K562 (cell line): ENCODE measurements around the gene KLHL14. TPM values are rescaled to one million over a fixed set of nuclear protein-coding genes. Genes with fewer than 3 reads are reported as not detected.

ENCODE experiments used
- ATAC-seq: fragments of 200-7000 bp; cut with Tn5 transposase; 3 replicates; pipeline ENCODE4 v1.9.1; 2020; ENCODE audit warnings: moderate library complexity
- BruUV-seq: library from RNA; stranded (reverse); fragments of 400-500 nt; replicated peaks from 2 replicates; lab custom pipeline; 2021; lab: Mats Ljungman, UMichigan
- CTCF ChIA-PET: fragments of 300-600 bp; formaldehyde crosslinking; extraction: SDS; loops from one replicate; lab custom pipeline; 2021; ENCODE audit warnings: low intra/inter-chr PET ratio; lab: Yijun Ruan, JAX
- POLR2A ChIA-PET: fragments of 300-600, 350-650 bp; sonication (Branson Sonifier 250); formaldehyde crosslinking; extraction: SDS; loops from one replicate; lab custom pipeline; 2021; ENCODE audit warnings: antibody characterized with exemption, inconsistent platforms; lab: Yijun Ruan, JAX
- DNase-seq, 4 experiments: peaks; one replicate each; pipeline versions ENCODE4 v3.0.0 to v3.0.0-alpha.2; 2011 to 2018; ENCODE audit warnings: low spot score in 3 of 4, mixed read lengths in 3 of 4; ENCODE audit errors: extremely low read depth in 1 of 4
- FAIRE-seq: peaks from 2 replicates; lab custom pipeline; 2011; peaks lifted over from hg19 to GRCh38; lab: Jason Lieb, UNC
- H2AFZ ChIP-seq: 2 replicates; pipeline ENCODE4 v1.6.0; 2011; ENCODE audit warnings: low read depth, low read length, control low read depth, inconsistent platforms
- H3K27ac ChIP-seq: fragments of 200-600 bp; 3 replicates; pipeline ENCODE4 v1.8.0; 2011; ENCODE audit warnings: low read depth, mild to moderate bottlenecking, control low read depth, inconsistent platforms, low read length, moderate library complexity, mixed read lengths; ENCODE audit errors: extremely low read depth
- H3K27me3 ChIP-seq, 2 experiments: fragments of 300-600 bp in 1 of 2; 2 replicates in 1 of 2; 3 replicates in 1 of 2; pipeline versions ENCODE4 v1.6.0 to v1.8.0; 2011; ENCODE audit warnings: inconsistent platforms in 2 of 2, low read length in 2 of 2, mild to moderate bottlenecking in 1 of 2, mixed read lengths in 1 of 2, moderate library complexity in 1 of 2; ENCODE audit not compliant: control insufficient read depth in 2 of 2, insufficient read depth in 2 of 2
- H3K36me3 ChIP-seq: fragments of 300-600 bp; 3 replicates; pipeline ENCODE4 v1.8.0; 2011; ENCODE audit warnings: mild to moderate bottlenecking, low read length, inconsistent platforms; ENCODE audit not compliant: control insufficient read depth, insufficient read depth
- H3K4me1 ChIP-seq, 2 experiments: fragments of 200-600 bp in 1 of 2; replicated peaks in 1 of 2; 2 replicates in 1 of 2; 3 replicates in 1 of 2; pipeline versions ENCODE4 v1.5.1 to v1.8.0; 2011; ENCODE audit warnings: inconsistent platforms in 2 of 2, low read length in 2 of 2, mild to moderate bottlenecking in 1 of 2, mixed read lengths in 1 of 2, moderate library complexity in 1 of 2; ENCODE audit not compliant: control insufficient read depth in 2 of 2, insufficient read depth in 2 of 2
- H3K4me2 ChIP-seq: 2 replicates; pipeline ENCODE4 v1.6.1; 2011; ENCODE audit warnings: low read length, control low read depth, inconsistent platforms, mixed read lengths; ENCODE audit not compliant: insufficient read depth
- H3K4me3 ChIP-seq: fragments of 200-600 bp; sonication (generic), shearing (Covaris generic); 2 replicates; pipeline ENCODE4 v1.5.1; 2016; ENCODE audit warnings: control low read depth, inconsistent platforms
- H3K79me2 ChIP-seq: fragments of 200-600 bp; 3 replicates; pipeline ENCODE4 v1.8.0; 2011; ENCODE audit warnings: low read length, inconsistent platforms; ENCODE audit not compliant: control insufficient read depth, insufficient read depth
- H3K9ac ChIP-seq, 2 experiments: 2 replicates each; pipeline versions ENCODE4 v1.6.0 to v1.6.1; 2011; ENCODE audit warnings: low read depth in 2 of 2, low read length in 2 of 2, control low read depth in 1 of 2, inconsistent platforms in 1 of 2, mild to moderate bottlenecking in 1 of 2, mixed read lengths in 1 of 2; ENCODE audit not compliant: insufficient read depth in 1 of 2
- H3K9me1 ChIP-seq: one replicate; pipeline ENCODE4 v1.6.0; 2011; ENCODE audit warnings: inconsistent platforms, mild to moderate bottlenecking, low read length, moderate library complexity; ENCODE audit not compliant: control insufficient read depth, insufficient read depth
- H3K9me3 ChIP-seq: replicated peaks from 2 replicates; pipeline ENCODE4 v1.5.1; 2011; ENCODE audit warnings: low read depth, low read length, inconsistent platforms; ENCODE audit not compliant: control insufficient read depth, insufficient read depth
- H4K20me1 ChIP-seq: replicated peaks from 2 replicates; pipeline ENCODE4 v1.6.1; 2011; ENCODE audit warnings: low read length, inconsistent platforms, mixed read lengths; ENCODE audit not compliant: control insufficient read depth, insufficient read depth
- ATF3 ChIP-seq, 2 experiments: fragments of 450-650 bp in 1 of 2; sonication (generic) in 1 of 2; formaldehyde crosslinking in 1 of 2; IDR thresholded peaks in 1 of 2; conservative IDR thresholded peaks in 1 of 2; 2 replicates each; pipeline versions ENCODE4 v1.6.1 to v1.8.1; 2016 to 2023; ENCODE audit warnings: mild to moderate bottlenecking in 2 of 2, moderate library complexity in 2 of 2, inconsistent platforms in 1 of 2, missing genetic modification reagents in 1 of 2
- CBX2 ChIP-seq: fragments of 200-600 bp; sonication (generic); IDR thresholded peaks from one replicate; pipeline ENCODE4 v1.6.1; 2012; ENCODE audit warnings: mild to moderate bottlenecking, low read length, inconsistent platforms; ENCODE audit not compliant: insufficient read depth, poor library complexity, severe bottlenecking
- FIP1L1 ChIP-seq: fragments of 200-400 bp; formaldehyde crosslinking; IDR thresholded peaks from 2 replicates; pipeline ENCODE4 v1.6.1; 2018; ENCODE audit warnings: mild to moderate bottlenecking, low read depth, low read length; ENCODE audit not compliant: poor library complexity, severe bottlenecking
- HNRNPL ChIP-seq: fragments of 200-400 bp; formaldehyde crosslinking; IDR thresholded peaks from 2 replicates; pipeline ENCODE4 v1.6.1; 2017; ENCODE audit warnings: low read depth, mild to moderate bottlenecking, low read length
- HOMEZ ChIP-seq: fragments of 250-450 bp; sonication (Bioruptor Pico); IDR thresholded peaks from 2 replicates; pipeline ENCODE4 v1.4.0; 2020; ENCODE audit warnings: mild to moderate bottlenecking, moderate library complexity
- NFE2 ChIP-seq: IDR thresholded peaks from 2 replicates; pipeline ENCODE4 v1.6.1; 2014; ENCODE audit warnings: antibody characterized with exemption, low read depth
- NR2C2 ChIP-seq, 2 experiments: fragments of 200-800 bp in 1 of 2; sonication (Bioruptor generic) in 1 of 2; sonication (generic) in 1 of 2; formaldehyde crosslinking in 1 of 2; IDR thresholded peaks; 2 replicates each; pipeline versions ENCODE4 v1.6.1 to v1.8.0; 2016 to 2022; ENCODE audit warnings: mild to moderate bottlenecking in 1 of 2, missing compliant biosample characterization in 1 of 2, missing genetic modification characterization in 1 of 2, missing genetic modification reagents in 1 of 2
- POLR2B ChIP-seq: fragments of 450-650 bp; IDR thresholded peaks from 2 replicates; pipeline ENCODE4 v1.6.1; 2018; ENCODE audit warnings: low read depth; ENCODE audit not compliant: partially characterized antibody
- SFPQ ChIP-seq: fragments of 200-400 bp; formaldehyde crosslinking; IDR thresholded peaks from 2 replicates; pipeline ENCODE4 v1.6.1; 2017; ENCODE audit warnings: mild to moderate bottlenecking, low read depth, low read length, moderate library complexity
- ZBTB33 ChIP-seq: sonication (generic); formaldehyde crosslinking; IDR thresholded peaks from 2 replicates; pipeline ENCODE4 v1.8.1; 2023; ENCODE audit warnings: mild to moderate bottlenecking, missing genetic modification reagents
- ZBTB8A ChIP-seq: fragments of 450-650 bp; IDR thresholded peaks from 2 replicates; pipeline ENCODE4 v1.6.1; 2018; ENCODE audit warnings: mild to moderate bottlenecking, moderate library complexity; ENCODE audit not compliant: partially characterized antibody
- ZC3H8 ChIP-seq: fragments of 450-650 bp; IDR thresholded peaks from 2 replicates; pipeline ENCODE4 v1.6.1; 2017
- ZKSCAN3 ChIP-seq: fragments of 250-450 bp; sonication (Bioruptor Pico); IDR thresholded peaks from 2 replicates; pipeline ENCODE4 v1.4.0; 2020
- ZNF143 ChIP-seq: sonication (generic); formaldehyde crosslinking; IDR thresholded peaks from 2 replicates; pipeline ENCODE4 v1.9.0; 2022; ENCODE audit warnings: mild to moderate bottlenecking, missing genetic modification reagents
- ZNF551 ChIP-seq: fragments of 250-450 bp; sonication (Bioruptor Pico); IDR thresholded peaks from 2 replicates; pipeline ENCODE4 v1.5.0; 2021; ENCODE audit warnings: mild to moderate bottlenecking, moderate library complexity
- ZNF785 ChIP-seq: fragments of 250-450 bp; sonication (Bioruptor Pico); IDR thresholded peaks from 2 replicates; pipeline ENCODE4 v1.4.0; 2020; ENCODE audit warnings: mild to moderate bottlenecking
- WGBS: fragments of 100-300 bp; shearing (Covaris generic); methylation state at CpG from one replicate; pipeline ENCODE4 v1.1.6; 2016; ENCODE audit warnings: low coverage, mixed read lengths; ENCODE audit not compliant: insufficient coverage; ENCODE audit errors: missing lambda C conversion rate; 5-methylcytosine and 5-hydroxymethylcytosine counted together
- in situ Hi-C: fragments of 300-500 bp; cut with MboI; formaldehyde crosslinking; loops from 4 replicates; pipeline ENCODE4 v1.15.0; 2018; ENCODE audit warnings: inconsistent platforms, mixed read lengths
- intact Hi-C: fragments of 100-400 bp; cut with micrococcal nuclease; formaldehyde crosslinking; loops from 2 replicates; pipeline ENCODE4 v1.14.2; 2022
- polyA plus RNA-seq, 8 experiments: library from polyadenylated mRNA; depleted of rRNA in 4 of 8; stranded (reverse) in 5 of 8; unstranded in 3 of 8; fragments of >200 nt; fragmentation: Nextera tagmentation in 2 of 8; fragmentation: Illumina TruSeq in 1 of 8; extraction: Ambion mirVana in 2 of 8; extraction: Trizol in 1 of 8; gene quantifications; 2 replicates each; pipeline versions ENCODE4 v1.2.1 to v1.2.3, GENCODE V29; 2011 to 2014; ENCODE audit warnings: inconsistent platforms in 1 of 8, missing spikeins in 1 of 8
- total RNA-seq, 7 experiments: library from RNA; depleted of rRNA in 6 of 7; stranded (reverse); fragments of >200 nt in 6 of 7; fragmentation: Illumina TruSeq in 2 of 7; extraction: Trizol in 2 of 7; gene quantifications; 2 replicates each; pipeline versions ENCODE4 v1.2.1 to v1.2.3, GENCODE V29; 2011 to 2021; ENCODE audit warnings: low replicate concordance in 1 of 7

The KLHL14 gene
- total and polyA plus RNA-seq, 9 of the 15 experiments (the other 6 are each of a cell fraction or from before 2014, with no cell fraction given): not detected

- ChIA-PET POLR2A (no interaction called here), CTCF (no interaction called here)
- H4K20me1 ChIP-seq: no peaks in the 10 kb centered on the region
- H3K36me3 ChIP-seq: no peaks in the 10 kb centered on the region
- no peaks in the 10 kb centered on the region for H3K79me2 ChIP-seq
- in situ Hi-C loops: no loop called here
- no TSS peak for BruUV-seq
- no peaks in the 10 kb centered on the region for H3K4me1 ChIP-seq
- WGBS: 0% methylated on average over 2 of the region's 2 CpGs
- H3K27me3 ChIP-seq: no peaks in the 10 kb centered on the region
- no peaks in the 10 kb centered on the region; the same call in 1 of the 2 replicates for H3K9me3 ChIP-seq
- H2AFZ ChIP-seq: no peak overlapping the region
- H3K9ac ChIP-seq: no peak overlapping the region
- ATAC-seq (no peak), FAIRE-seq (no peak), DNase-seq (no peak)
- H3K4me3 ChIP-seq: no peak overlapping the region
- TF ChIP-seq ZNF785 (CRISPR knock-in tag) (no peak), ZC3H8 (no peak), ZBTB33 (CRISPR knock-in tag) (no peak), ZBTB8A (no peak), ATF3 (IDR thresholded peaks at IDR 0.05) (no peak), ATF3 (CRISPR knock-in tag; conservative IDR thresholded peaks at IDR 0.05) (no peak), FIP1L1 (no peak), ZNF143 (CRISPR knock-in tag) (no peak), CBX2 (no peak), SFPQ (no peak), NR2C2 (CRISPR knock-in tag; IDR thresholded peaks at IDR 0.05) (no peak), NR2C2 (tag; IDR thresholded peaks at IDR 0.05) (no peak), HNRNPL (no peak), NFE2 (no peak), ZKSCAN3 (CRISPR knock-in tag) (no peak), ZNF551 (CRISPR knock-in tag) (no peak), HOMEZ (CRISPR knock-in tag) (no peak), POLR2B (no peak)
- H3K27ac ChIP-seq: no peak overlapping the region
- intact Hi-C loops: no loop called here
- H3K4me2 ChIP-seq: no peak overlapping the region
- H3K9me1 ChIP-seq: no peaks in the 10 kb centered on the region
Observed at GRCh38 chr18:32730068-32730467, 42.8 kb downstream of the KLHL14 start.
